Stimulated activated CD8-positive, alpha-beta memory T cell treated with anti-CD3 and anti-CD28 coated beads, Interleukin-15, amount 100 ng/mL, for 24 hours (primary cell): ENCODE measurements around the gene B3GNT2.

ENCODE experiments used
- DNase-seq: peaks from one replicate; pipeline ENCODE4 v3.0.0-alpha.2; 2020; ENCODE audit warnings: low read depth

Gene B3GNT2

GRCh38 chr2:62205554-62205953 is 9.6 kb downstream of the B3GNT2 start:
- no peak for DNase-seq

DNA sequence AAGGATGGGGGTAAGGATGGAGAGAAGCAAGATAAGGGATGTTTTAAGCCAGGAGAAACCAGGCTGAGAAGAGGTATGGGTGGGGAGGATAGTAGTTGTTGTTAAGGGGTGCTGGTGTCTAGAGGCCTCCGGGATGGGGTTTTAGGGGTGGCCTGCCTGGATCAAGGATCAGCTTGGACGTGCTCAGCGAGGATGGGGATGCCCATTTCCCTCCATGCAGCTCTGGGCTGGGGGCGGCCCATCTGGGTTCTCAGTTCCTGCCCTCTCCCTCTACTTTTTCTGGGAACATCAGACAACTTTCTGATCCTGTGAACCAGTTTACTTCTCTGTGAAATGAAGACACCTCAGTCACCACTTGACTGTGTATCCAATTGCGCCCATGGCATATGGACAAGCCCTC is 10.1 kb downstream of the B3GNT2 start:
- DNase-seq, result no peak

DNA sequence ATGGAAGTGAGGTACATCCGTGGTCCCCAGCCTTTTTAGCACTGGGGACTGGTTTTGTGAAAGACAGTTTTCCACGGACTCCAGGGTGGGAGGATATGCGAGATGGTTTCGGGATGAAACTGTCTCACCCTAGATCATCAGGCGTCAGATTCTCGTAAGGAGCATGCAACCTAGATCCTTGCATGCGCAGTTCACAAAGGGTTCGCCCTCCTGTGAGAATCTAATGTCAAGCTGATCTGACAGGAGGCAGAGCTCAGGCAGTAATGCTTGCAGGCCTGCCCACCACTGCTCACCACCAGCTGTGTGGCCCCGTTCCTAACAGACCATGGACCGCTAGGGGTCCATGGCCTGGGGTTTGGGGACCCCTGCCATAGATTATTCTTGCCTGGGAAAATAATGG is 11.6 kb downstream of the B3GNT2 start:
- DNase-seq, result no peak

GRCh38 chr2:62208074-62208757 is 12.3 kb downstream of the B3GNT2 start:
- no peak for DNase-seq

DNA sequence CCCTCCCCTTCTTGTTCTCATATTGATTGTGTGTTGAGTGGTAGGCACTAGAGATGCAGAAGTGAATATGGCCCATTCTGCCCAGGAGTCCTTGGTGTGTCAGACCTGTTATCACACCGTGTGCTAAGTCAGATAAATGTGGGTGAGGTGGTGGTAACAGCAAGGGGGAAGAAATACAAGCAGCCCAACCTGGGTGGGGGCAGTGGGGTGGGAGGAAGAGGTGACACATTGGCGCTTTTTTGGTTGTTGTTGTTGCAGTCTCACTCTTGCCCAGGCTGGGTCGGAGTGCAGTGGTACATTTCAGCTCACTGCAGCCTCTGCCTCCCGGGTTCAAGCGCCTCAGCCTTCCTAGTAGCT is 12.8 kb downstream of the B3GNT2 start:
- DNase-seq, result no peak

DNA sequence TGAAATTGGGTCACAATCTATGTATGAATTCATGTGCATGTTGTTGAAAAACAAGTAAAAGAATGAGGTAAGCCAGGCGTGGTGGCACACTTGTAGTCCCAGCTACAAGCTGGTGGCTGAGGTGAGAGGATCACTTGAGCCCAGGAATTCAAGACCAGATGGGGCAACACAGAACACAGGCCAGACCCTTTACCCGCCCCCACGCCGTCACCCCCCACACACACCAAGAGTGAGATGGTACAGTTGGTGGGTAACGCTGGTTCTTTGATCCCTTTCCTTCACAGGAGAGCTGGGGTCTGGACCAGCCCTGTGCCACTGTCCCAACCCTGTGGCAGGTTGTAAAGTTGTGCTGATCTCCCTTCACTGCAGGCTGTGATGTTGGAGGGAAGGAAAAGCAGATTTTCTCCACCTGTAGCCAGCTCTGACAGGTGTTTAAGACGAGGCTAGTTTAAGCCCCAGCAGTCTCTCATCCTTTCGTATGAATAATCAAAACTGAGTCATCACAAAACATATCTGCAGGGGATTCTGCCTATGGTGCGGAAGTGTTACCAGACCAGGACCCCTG is 13.6 kb downstream of the B3GNT2 start:
- DNase-seq, result no peak

GRCh38 chr2:62215306-62216064 is 19.6 kb downstream of the B3GNT2 start:
- DNase-seq, result no peak

DNA sequence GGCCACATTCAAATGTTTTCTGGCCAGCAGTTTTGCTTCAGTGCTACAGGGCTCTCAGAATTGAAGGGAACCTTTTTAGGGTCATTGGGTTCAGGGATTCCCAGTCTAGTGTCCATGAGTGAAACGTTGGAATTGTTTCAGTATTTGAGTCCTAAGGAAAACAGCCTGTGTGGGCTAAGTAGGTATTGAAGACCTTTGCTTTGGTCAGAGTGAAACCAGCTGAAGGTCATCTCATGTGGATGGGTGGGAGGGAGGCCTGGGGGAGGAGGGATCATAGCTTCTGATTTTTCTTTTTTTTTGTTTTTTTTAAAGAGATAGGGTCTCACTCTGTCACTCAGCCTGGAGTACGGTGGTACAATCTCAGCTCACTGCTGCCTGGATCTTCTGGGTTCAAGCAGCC is 20.2 kb downstream of the B3GNT2 start:
- DNase-seq, result no peak

DNA sequence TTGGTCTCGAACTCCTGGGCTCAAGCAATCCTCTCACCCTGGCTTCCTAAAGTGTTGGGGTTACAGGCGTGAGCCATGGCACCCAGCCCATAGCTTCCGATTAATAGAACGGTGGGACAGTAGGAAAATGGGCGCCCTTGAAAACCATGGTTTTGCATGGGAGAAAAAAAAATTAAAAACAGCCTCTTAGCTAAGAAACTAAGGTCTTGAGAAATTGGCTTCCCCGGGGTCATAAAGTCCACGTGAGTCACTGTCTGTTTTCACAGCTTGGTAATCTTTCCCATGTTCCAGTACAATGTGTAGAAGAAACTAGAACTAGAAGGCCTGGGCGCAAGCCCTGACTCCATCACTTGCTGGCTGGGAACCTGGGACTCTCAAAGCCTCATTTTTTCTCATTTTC is 20.7 kb downstream of the B3GNT2 start:
- no peak for DNase-seq

DNA sequence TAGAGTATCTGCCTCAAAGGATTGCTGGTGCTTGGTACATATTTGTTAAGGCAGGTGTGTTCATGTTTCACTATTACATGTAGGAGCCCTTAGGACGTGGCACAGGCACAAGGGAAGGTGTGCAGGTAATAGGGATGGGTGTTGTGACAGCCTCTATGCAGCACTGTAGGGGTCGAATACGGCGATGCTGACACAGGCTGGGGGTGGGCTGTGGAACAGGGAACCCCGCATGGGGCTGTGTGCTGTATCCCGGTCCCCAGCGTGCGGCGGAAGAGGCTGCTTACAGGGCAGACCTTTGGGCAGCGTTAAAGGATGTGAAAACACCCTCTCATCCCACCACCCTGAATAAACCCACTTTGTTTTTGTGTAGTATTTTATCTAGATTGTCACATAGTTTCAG is 21.5 kb downstream of the B3GNT2 start:
- DNase-seq, result no peak

- no peak for DNase-seq
Measured at GRCh38 chr2:62217970-62218369, 22.1 kb downstream of the B3GNT2 start.

- no peak for DNase-seq
Measured at GRCh38 chr2:62219407-62220159, 23.7 kb downstream of the B3GNT2 start.

- no peak for DNase-seq
Measured at GRCh38 chr2:62221141-62221540, 25.2 kb downstream of the B3GNT2 start.

DNA sequence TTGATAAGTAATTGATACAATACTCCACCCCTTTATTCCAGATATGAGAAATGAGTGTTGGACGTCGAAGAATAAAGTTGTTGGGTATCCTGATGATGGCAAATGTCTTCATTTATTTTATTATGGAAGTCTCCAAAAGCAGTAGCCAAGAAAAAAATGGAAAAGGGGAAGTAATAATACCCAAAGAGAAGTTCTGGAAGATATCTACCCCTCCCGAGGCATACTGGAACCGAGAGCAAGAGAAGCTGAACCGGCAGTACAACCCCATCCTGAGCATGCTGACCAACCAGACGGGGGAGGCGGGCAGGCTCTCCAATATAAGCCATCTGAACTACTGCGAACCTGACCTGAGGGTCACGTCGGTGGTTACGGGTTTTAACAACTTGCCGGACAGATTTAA is 26.3 kb downstream of the B3GNT2 start:
- no peak for DNase-seq

- DNase-seq, result no peak
Measured at GRCh38 chr2:62222674-62223073, 26.8 kb downstream of the B3GNT2 start.

DNA sequence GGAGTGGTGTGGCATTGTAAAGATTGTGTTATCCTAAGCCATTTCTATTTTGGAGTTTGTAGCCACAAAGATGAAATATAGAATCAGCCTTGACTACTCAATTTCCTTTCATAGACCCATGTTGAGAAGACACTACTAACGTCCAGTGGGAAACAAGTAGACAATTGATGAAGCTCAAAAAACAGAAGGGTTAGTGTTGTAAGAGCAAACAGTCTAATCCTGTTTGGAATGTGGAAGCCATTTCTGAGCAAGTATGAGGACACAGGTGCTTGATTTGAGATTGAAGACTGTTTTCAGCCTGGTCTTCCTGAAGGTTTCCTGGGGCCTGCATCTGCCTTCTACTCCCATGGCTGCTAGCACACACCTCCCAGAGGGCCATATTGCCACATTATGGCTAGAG is 29.1 kb downstream of the B3GNT2 start:
- no peak for DNase-seq

DNA sequence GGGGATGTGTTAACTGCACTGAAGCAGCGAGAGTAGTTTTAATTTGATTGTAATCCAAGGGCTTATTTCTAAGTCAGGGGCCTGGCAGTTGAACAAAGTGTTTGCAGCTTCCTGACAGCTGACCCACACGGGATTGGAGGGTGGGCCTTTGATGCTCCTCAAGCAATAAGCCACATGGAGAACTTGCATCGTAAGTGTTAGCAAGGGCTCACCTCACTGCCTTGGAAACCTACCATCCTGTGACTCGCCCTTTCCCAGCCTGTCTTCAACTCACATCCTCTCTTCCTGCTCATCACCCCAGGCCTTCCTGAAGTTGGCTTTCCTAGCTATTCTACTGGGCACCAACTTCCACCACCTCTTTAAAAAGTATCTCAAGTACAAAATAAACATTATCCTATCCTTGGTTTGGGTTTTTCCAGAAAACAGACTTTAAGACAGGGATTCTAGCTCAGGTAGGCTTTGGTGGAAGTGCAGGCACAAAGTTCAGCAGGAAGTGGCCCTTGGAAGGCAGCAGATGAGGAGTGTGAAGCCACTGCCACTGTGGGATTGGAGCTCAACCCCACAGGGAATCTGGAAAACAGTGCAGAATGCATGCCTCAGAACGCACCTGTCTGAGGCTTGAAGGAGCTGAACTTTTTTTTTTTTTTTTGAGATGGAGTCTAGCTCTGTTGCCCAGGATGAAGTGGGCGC is 31.6 kb downstream of the B3GNT2 start:
- no peak for DNase-seq

DNA sequence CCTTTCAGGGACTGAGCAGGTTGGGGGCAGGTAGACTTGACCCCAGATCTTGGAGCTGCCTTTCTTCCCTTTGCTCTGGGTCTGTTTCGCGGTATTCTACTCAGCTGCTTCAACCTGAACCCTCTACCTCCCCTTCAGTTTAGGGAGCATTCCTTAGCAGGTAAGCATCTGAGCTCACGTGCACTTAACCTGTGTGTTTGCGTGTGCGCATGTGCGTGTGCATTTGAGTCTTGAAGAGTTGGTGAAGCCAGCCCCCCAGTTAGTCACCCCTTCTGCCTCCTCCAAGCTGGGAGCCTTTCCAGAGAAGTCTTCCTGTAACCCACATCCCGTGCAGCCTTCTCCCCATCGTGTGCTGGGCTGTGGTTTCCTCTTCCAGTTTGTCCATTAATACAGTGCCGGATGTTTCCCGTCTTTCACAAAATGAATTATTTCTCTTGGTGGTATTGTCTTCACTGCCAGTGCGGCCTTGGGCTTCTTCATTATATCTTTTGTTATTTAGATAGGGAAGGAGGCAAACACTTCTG is 33.2 kb downstream of the B3GNT2 start:
- DNase-seq, result no peak

- no peak for DNase-seq
Measured at GRCh38 chr2:62231541-62231940, 35.6 kb downstream of the B3GNT2 start.

DNA sequence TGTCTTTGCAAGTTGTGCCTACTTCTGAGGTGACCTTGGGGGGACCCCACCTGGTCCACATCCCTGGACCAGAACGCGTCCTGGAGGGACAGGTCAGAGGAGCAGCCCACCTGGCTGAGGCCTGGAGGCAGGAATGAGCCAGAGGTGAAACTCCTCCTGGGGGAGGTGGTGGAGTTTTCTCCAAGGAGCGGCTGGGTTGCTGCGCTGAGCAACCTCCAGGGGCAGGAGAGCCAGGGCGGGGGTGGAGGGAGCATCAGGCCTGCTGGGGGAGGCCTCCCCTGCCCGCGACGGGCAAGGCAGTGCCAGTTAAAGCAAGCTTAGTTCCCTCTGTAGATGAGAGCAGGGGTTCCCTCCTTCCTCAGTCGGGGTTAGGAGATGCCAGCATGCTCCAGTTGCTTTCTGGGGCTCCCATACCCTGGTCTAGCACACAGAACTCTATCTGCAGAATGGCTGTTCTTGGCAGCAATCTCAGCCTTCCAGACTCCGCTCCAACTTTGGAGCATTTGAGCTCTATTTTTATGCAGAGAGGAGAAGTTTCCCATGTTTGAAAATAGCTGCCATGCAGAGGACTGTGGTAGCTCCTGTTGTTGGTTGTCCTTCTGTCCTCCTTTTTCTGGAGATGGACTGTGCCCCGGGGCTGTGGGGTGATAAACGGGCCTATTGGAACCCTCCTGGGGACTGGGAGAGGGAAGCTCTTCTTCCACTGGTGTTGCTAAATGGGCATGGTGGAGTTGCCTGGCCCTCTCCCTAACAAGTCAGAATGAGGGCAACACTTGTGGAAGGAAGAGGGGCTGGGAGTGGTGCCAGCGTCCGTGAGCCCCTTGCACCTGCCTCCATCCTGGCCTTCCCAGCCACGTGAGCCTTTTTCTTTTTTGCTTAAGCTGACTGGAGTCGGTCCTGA is 39.1 kb downstream of the B3GNT2 start:
- no peak for DNase-seq

GRCh38 chr2:62236499-62236898 is 40.6 kb downstream of the B3GNT2 start:
- DNase-seq, result no peak
